K562 (cell line): Measurements from ENCODE around the gene DESI1. TPM values are rescaled to one million over a fixed set of nuclear protein-coding genes. Genes with fewer than 3 reads are reported as not detected.

Experiments
- ATAC-seq: fragments of 200-7000 bp; cut with Tn5 transposase; 3 replicates; pipeline ENCODE4 v1.9.1; 2020; ENCODE audit warnings: moderate library complexity
- BruUV-seq: library from RNA; stranded (reverse); fragments of 400-500 nt; replicated peaks from 2 replicates; lab custom pipeline; 2021; lab: Mats Ljungman, UMichigan
- CTCF ChIA-PET: fragments of 300-600 bp; formaldehyde crosslinking; extraction: SDS; loops from one replicate; lab custom pipeline; 2021; ENCODE audit warnings: low intra/inter-chr PET ratio; lab: Yijun Ruan, JAX
- POLR2A ChIA-PET: fragments of 300-600, 350-650 bp; sonication (Branson Sonifier 250); formaldehyde crosslinking; extraction: SDS; loops from one replicate; lab custom pipeline; 2021; ENCODE audit warnings: antibody characterized with exemption, inconsistent platforms; lab: Yijun Ruan, JAX
- DNase-seq, 4 experiments: peaks; one replicate each; pipeline versions ENCODE4 v3.0.0 to v3.0.0-alpha.2; 2011 to 2018; ENCODE audit warnings: low spot score in 3 of 4, mixed read lengths in 3 of 4; ENCODE audit errors: extremely low read depth in 1 of 4
- FAIRE-seq: peaks from 2 replicates; lab custom pipeline; 2011; peaks lifted over from hg19 to GRCh38; lab: Jason Lieb, UNC
- H2AFZ ChIP-seq: 2 replicates; pipeline ENCODE4 v1.6.0; 2011; ENCODE audit warnings: low read depth, low read length, control low read depth, inconsistent platforms
- H3K27ac ChIP-seq: fragments of 200-600 bp; 3 replicates; pipeline ENCODE4 v1.8.0; 2011; ENCODE audit warnings: low read depth, mild to moderate bottlenecking, control low read depth, inconsistent platforms, low read length, moderate library complexity, mixed read lengths; ENCODE audit errors: extremely low read depth
- H3K27me3 ChIP-seq, 2 experiments: fragments of 300-600 bp in 1 of 2; 2 replicates in 1 of 2; 3 replicates in 1 of 2; pipeline versions ENCODE4 v1.6.0 to v1.8.0; 2011; ENCODE audit warnings: inconsistent platforms in 2 of 2, low read length in 2 of 2, mild to moderate bottlenecking in 1 of 2, mixed read lengths in 1 of 2, moderate library complexity in 1 of 2; ENCODE audit not compliant: control insufficient read depth in 2 of 2, insufficient read depth in 2 of 2
- H3K36me3 ChIP-seq: fragments of 300-600 bp; 3 replicates; pipeline ENCODE4 v1.8.0; 2011; ENCODE audit warnings: mild to moderate bottlenecking, low read length, inconsistent platforms; ENCODE audit not compliant: control insufficient read depth, insufficient read depth
- H3K4me1 ChIP-seq, 2 experiments: fragments of 200-600 bp in 1 of 2; replicated peaks in 1 of 2; 2 replicates in 1 of 2; 3 replicates in 1 of 2; pipeline versions ENCODE4 v1.5.1 to v1.8.0; 2011; ENCODE audit warnings: inconsistent platforms in 2 of 2, low read length in 2 of 2, mild to moderate bottlenecking in 1 of 2, mixed read lengths in 1 of 2, moderate library complexity in 1 of 2; ENCODE audit not compliant: control insufficient read depth in 2 of 2, insufficient read depth in 2 of 2
- H3K4me2 ChIP-seq: 2 replicates; pipeline ENCODE4 v1.6.1; 2011; ENCODE audit warnings: low read length, control low read depth, inconsistent platforms, mixed read lengths; ENCODE audit not compliant: insufficient read depth
- H3K4me3 ChIP-seq: fragments of 200-600 bp; sonication (generic), shearing (Covaris generic); 2 replicates; pipeline ENCODE4 v1.5.1; 2016; ENCODE audit warnings: control low read depth, inconsistent platforms
- H3K79me2 ChIP-seq: fragments of 200-600 bp; 3 replicates; pipeline ENCODE4 v1.8.0; 2011; ENCODE audit warnings: low read length, inconsistent platforms; ENCODE audit not compliant: control insufficient read depth, insufficient read depth
- H3K9ac ChIP-seq, 2 experiments: 2 replicates each; pipeline versions ENCODE4 v1.6.0 to v1.6.1; 2011; ENCODE audit warnings: low read depth in 2 of 2, low read length in 2 of 2, control low read depth in 1 of 2, inconsistent platforms in 1 of 2, mild to moderate bottlenecking in 1 of 2, mixed read lengths in 1 of 2; ENCODE audit not compliant: insufficient read depth in 1 of 2
- H3K9me1 ChIP-seq: one replicate; pipeline ENCODE4 v1.6.0; 2011; ENCODE audit warnings: inconsistent platforms, mild to moderate bottlenecking, low read length, moderate library complexity; ENCODE audit not compliant: control insufficient read depth, insufficient read depth
- H3K9me3 ChIP-seq: replicated peaks from 2 replicates; pipeline ENCODE4 v1.5.1; 2011; ENCODE audit warnings: low read depth, low read length, inconsistent platforms; ENCODE audit not compliant: control insufficient read depth, insufficient read depth
- H4K20me1 ChIP-seq: replicated peaks from 2 replicates; pipeline ENCODE4 v1.6.1; 2011; ENCODE audit warnings: low read length, inconsistent platforms, mixed read lengths; ENCODE audit not compliant: control insufficient read depth, insufficient read depth
- DPF2 ChIP-seq: fragments of 450-650 bp; IDR thresholded peaks from 2 replicates; pipeline ENCODE4 v1.6.1; 2016
- HMG20A ChIP-seq: fragments of 450-650 bp; formaldehyde crosslinking; conservative IDR thresholded peaks from 2 replicates; pipeline ENCODE4 v1.4.0; 2020; ENCODE audit warnings: mild to moderate bottlenecking, mixed read lengths
- HNRNPK ChIP-seq: fragments of 200-400 bp; formaldehyde crosslinking; IDR thresholded peaks from one replicate; pipeline ENCODE4 v1.6.1; 2018; ENCODE audit warnings: mild to moderate bottlenecking, low read depth, low read length; ENCODE audit not compliant: poor library complexity, severe bottlenecking
- HNRNPL ChIP-seq: fragments of 200-400 bp; formaldehyde crosslinking; IDR thresholded peaks from 2 replicates; pipeline ENCODE4 v1.6.1; 2017; ENCODE audit warnings: low read depth, mild to moderate bottlenecking, low read length
- MNT ChIP-seq, 2 experiments: fragments of 450-650 bp; conservative IDR thresholded peaks; 2 replicates each; pipeline ENCODE4 v1.6.1; 2017; ENCODE audit warnings: mild to moderate bottlenecking in 2 of 2, moderate library complexity in 2 of 2
- NONO ChIP-seq, 2 experiments: fragments of 200-400 bp in 1 of 2; fragments of 450-650 bp in 1 of 2; formaldehyde crosslinking in 1 of 2; IDR thresholded peaks; 2 replicates each; pipeline ENCODE4 v1.6.1; 2017; ENCODE audit warnings: low read depth in 2 of 2, mild to moderate bottlenecking in 2 of 2, moderate library complexity in 2 of 2, low read length in 1 of 2
- RUNX1 ChIP-seq: sonication (generic); IDR thresholded peaks from 2 replicates; pipeline ENCODE4 v1.6.1; 2016; ENCODE audit warnings: antibody characterized with exemption, low read depth
- SMARCC2 ChIP-seq: fragments of 450-650 bp; IDR thresholded peaks from 2 replicates; pipeline ENCODE4 v1.6.1; 2017; ENCODE audit warnings: antibody characterized with exemption, moderate library complexity, mild to moderate bottlenecking, low read depth
- TCF7 ChIP-seq: sonication (generic); IDR thresholded peaks from 2 replicates; pipeline ENCODE4 v1.6.1; 2016; ENCODE audit warnings: antibody characterized with exemption, borderline replicate concordance
- TCFL5 ChIP-seq: fragments of 250-450 bp; sonication (Bioruptor Pico); conservative IDR thresholded peaks from 2 replicates; pipeline ENCODE4 v1.6.1; 2021; ENCODE audit warnings: mild to moderate bottlenecking, moderate library complexity, matching md5 sums
- VEZF1 ChIP-seq: fragments of 200-800 bp; sonication (Bioruptor generic); IDR thresholded peaks from 2 replicates; pipeline ENCODE4 v1.6.1; 2017; ENCODE audit warnings: missing genetic modification characterization, missing compliant biosample characterization
- ZMIZ1 ChIP-seq, 2 experiments: fragments of 150-350 bp in 1 of 2; IDR thresholded peaks; 2 replicates each; pipeline ENCODE4 v1.6.1; 2012 to 2016; ENCODE audit warnings: low read depth in 2 of 2, low read length in 2 of 2, mild to moderate bottlenecking in 1 of 2, moderate library complexity in 1 of 2
- WGBS: fragments of 100-300 bp; shearing (Covaris generic); methylation state at CpG from one replicate; pipeline ENCODE4 v1.1.6; 2016; ENCODE audit warnings: low coverage, mixed read lengths; ENCODE audit not compliant: insufficient coverage; ENCODE audit errors: missing lambda C conversion rate; 5-methylcytosine and 5-hydroxymethylcytosine counted together
- in situ Hi-C: fragments of 300-500 bp; cut with MboI; formaldehyde crosslinking; loops from 4 replicates; pipeline ENCODE4 v1.15.0; 2018; ENCODE audit warnings: inconsistent platforms, mixed read lengths
- intact Hi-C: fragments of 100-400 bp; cut with micrococcal nuclease; formaldehyde crosslinking; loops from 2 replicates; pipeline ENCODE4 v1.14.2; 2022
- polyA plus RNA-seq, 8 experiments: library from polyadenylated mRNA; depleted of rRNA in 4 of 8; stranded (reverse) in 5 of 8; unstranded in 3 of 8; fragments of >200 nt; fragmentation: Nextera tagmentation in 2 of 8; fragmentation: Illumina TruSeq in 1 of 8; extraction: Ambion mirVana in 2 of 8; extraction: Trizol in 1 of 8; gene quantifications; 2 replicates each; pipeline versions ENCODE4 v1.2.1 to v1.2.3, GENCODE V29; 2011 to 2014; ENCODE audit warnings: inconsistent platforms in 1 of 8, missing spikeins in 1 of 8
- total RNA-seq, 7 experiments: library from RNA; depleted of rRNA in 6 of 7; stranded (reverse); fragments of >200 nt in 6 of 7; fragmentation: Illumina TruSeq in 2 of 7; extraction: Trizol in 2 of 7; gene quantifications; 2 replicates each; pipeline versions ENCODE4 v1.2.1 to v1.2.3, GENCODE V29; 2011 to 2021; ENCODE audit warnings: low replicate concordance in 1 of 7

DESI1 gene
- total and polyA plus RNA-seq, 9 of the 15 experiments (the other 6 are each of a cell fraction or from before 2014, with no cell fraction given): 7.2 to 45.9 (median 29.8) TPM

GRCh38 chr22:41603873-41604332 lies 16.9 kb downstream of the DESI1 start (continued):
- TF ChIP-seq HNRNPK (no peak), RUNX1 (0 out of 2 replicates have a peak, but pooled peaks have one; percentile 69), MNT (conservative IDR thresholded peaks at IDR 0.05) (0 out of 4 replicates have a peak, but pooled peaks have one; percentile 26 to 31), VEZF1 (CRISPR knock-in tag) (peak; percentile 77), TCF7 (peak; percentile 88), HNRNPL (no peak)
- TF ChIP-seq, all 486 proteins: peak for 99

GRCh38 chr22:41600976-41601375 lies 19.9 kb downstream of the DESI1 start:
- Histone ChIP-seq H3K9me3 (no peaks in the 10 kb centered on the region), H3K4me3 (no peak overlapping the region), H3K4me1 (peaks cover 44 to 45% of the 10 kb centered on the region in 2 experiments), H3K27ac (no peak overlapping the region), H3K36me3 (peaks cover 51% of the 10 kb centered on the region), H3K4me2 (no peak overlapping the region)
- ATAC-seq: no peak
- WGBS: 100% methylated on average over 4 of the region's 8 CpGs
- FAIRE-seq: no peak
- intact Hi-C loops: no loop called here
- TF ChIP-seq HMG20A (CRISPR knock-in tag) (no peak), TCFL5 (no peak), NONO (IDR thresholded peaks at IDR 0.05; ENCODE audit: low read depth in 2 of 2, low read length in 1 of 2) (no peak), SMARCC2 (no peak), ZMIZ1 (IDR thresholded peaks at IDR 0.05; ENCODE audit: low read depth in 2 of 2, low read length in 2 of 2) (no peak), DPF2 (no peak)
- TF ChIP-seq, all 486 proteins: peak for 0
- Histone ChIP-seq H3K27me3 (no peaks in the 10 kb centered on the region), H2AFZ (no peak overlapping the region), H3K9ac (0 out of 4 replicates have a peak overlapping the region, but pooled peaks of 1 of the 2 experiments have one; percentile 17), H3K9me1 (peaks cover 6% of the 10 kb centered on the region), H3K79me2 (no peaks in the 10 kb centered on the region), H4K20me1 (no peaks in the 10 kb centered on the region)
- POLR2A ChIA-PET: interaction anchor here (1.3 kb wide), 1 partner anchor 24 kb away, joined by 4 read pairs; no protein-coding TSS in a partner anchor
- CTCF ChIA-PET: no interaction called here
- BruUV-seq: no TSS peak
- DNase-seq: no peak
- in situ Hi-C loops: no loop called here
